Nephron (organoid): ENCODE measurements around the gene ZDHHC14.

Source experiments
- H3K27ac Mint-ChIP-seq, 3 experiments: 2 replicates each; pipeline ENCODE4 v1.8.0; 2020; ENCODE audit warnings: mixed read lengths in 3 of 3, mild to moderate bottlenecking in 2 of 3, moderate library complexity in 1 of 3
- H3K27me3 Mint-ChIP-seq: 2 replicates; pipeline ENCODE4 v1.8.0; 2021; ENCODE audit warnings: low read depth, mild to moderate bottlenecking, moderate library complexity, mixed read lengths
- H3K36me3 Mint-ChIP-seq: 2 replicates; pipeline ENCODE4 v1.8.0; 2020; ENCODE audit warnings: low read depth, mixed read lengths
- H3K4me1 Mint-ChIP-seq: 2 replicates; pipeline ENCODE4 v1.8.0; 2020; ENCODE audit warnings: mixed read lengths
- H3K4me3 Mint-ChIP-seq, 3 experiments: 2 replicates each; pipeline ENCODE4 v1.8.0; 2020; ENCODE audit warnings: mild to moderate bottlenecking in 3 of 3, mixed read lengths in 3 of 3, moderate library complexity in 2 of 3
- H3K9me3 Mint-ChIP-seq: 2 replicates; pipeline ENCODE4 v1.8.0; 2020; ENCODE audit warnings: mixed read lengths
- TF ChIP-seq, protein P1 (sequence below), 3 experiments: fragments of 200-600 bp; sonication (generic); IDR thresholded peaks; one replicate each; pipeline ENCODE4 v1.5.0; 2021; ENCODE audit warnings: antibody characterized with exemption in 3 of 3; ENCODE audit not compliant: unreplicated experiment in 3 of 3

The ZDHHC14 gene

DNA sequence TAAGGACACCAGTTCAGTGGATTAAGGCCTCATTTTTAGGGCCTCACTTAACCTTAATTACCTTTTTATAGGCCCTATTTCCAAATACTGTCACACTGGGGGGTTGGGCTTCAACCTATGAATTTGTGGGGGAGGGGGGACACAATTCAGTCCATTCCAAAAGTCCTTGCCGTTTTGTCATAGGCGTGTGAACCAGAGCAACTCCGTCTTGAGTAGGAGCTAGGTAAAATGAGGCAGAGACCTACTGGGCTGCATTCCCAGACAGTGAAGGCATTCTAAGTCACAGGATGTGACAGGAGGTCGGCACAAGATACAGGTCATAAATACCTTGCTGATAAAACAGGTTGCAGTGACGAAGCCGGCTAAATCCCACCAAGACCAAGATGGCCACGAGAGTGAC, 328.6 kb downstream of the ZDHHC14 start:
- no peaks in the 10 kb centered on the region for H3K36me3 Mint-ChIP-seq
- peaks cover 13% of the 10 kb centered on the region for H3K27me3 Mint-ChIP-seq

DNA sequence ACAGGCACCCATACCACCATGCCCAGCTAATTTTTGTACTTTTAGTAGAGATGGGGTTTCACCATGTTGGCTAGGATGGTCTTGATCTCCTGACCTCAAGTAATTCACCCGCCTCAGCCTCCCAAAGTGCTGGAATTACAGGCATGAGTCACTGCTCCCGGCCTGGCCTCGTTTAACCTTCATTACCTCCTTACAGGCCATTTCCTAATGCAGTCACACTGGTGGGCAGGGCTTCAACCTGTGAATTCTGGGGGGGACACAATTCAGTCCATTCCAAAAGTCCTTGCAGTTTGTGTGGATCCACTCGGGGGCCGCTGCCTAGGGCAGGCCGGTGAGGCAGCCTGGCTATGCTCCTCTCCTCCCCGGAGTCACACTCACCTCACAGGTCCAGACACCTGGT, 329.6 kb downstream of the ZDHHC14 start:
- Mint-ChIP-seq H3K4me3 (no peak overlapping the region), H3K4me1 (peaks cover 6% of the 10 kb centered on the region), H3K9me3 (peaks cover 2% of the 10 kb centered on the region), H3K27ac (no peak overlapping the region), H3K36me3 (no peaks in the 10 kb centered on the region), H3K27me3 (peaks cover 8% of the 10 kb centered on the region)
- TF ChIP-seq, protein P1, sequence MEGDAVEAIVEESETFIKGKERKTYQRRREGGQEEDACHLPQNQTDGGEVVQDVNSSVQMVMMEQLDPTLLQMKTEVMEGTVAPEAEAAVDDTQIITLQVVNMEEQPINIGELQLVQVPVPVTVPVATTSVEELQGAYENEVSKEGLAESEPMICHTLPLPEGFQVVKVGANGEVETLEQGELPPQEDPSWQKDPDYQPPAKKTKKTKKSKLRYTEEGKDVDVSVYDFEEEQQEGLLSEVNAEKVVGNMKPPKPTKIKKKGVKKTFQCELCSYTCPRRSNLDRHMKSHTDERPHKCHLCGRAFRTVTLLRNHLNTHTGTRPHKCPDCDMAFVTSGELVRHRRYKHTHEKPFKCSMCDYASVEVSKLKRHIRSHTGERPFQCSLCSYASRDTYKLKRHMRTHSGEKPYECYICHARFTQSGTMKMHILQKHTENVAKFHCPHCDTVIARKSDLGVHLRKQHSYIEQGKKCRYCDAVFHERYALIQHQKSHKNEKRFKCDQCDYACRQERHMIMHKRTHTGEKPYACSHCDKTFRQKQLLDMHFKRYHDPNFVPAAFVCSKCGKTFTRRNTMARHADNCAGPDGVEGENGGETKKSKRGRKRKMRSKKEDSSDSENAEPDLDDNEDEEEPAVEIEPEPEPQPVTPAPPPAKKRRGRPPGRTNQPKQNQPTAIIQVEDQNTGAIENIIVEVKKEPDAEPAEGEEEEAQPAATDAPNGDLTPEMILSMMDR (IDR thresholded peaks at IDR 0.05; ENCODE audit: unreplicated experiment in 3 of 3): no peak

More for the DNA sequence above, 328.6 kb downstream of the ZDHHC14 start:
- Mint-ChIP-seq H3K9me3 (peaks cover 2% of the 10 kb centered on the region), H3K4me1 (peaks cover 5% of the 10 kb centered on the region), H3K4me3 (no peak overlapping the region), H3K27ac (no peak overlapping the region)
- TF ChIP-seq, protein P1 (IDR thresholded peaks at IDR 0.05; ENCODE audit: unreplicated experiment in 3 of 3): no peak

DNA sequence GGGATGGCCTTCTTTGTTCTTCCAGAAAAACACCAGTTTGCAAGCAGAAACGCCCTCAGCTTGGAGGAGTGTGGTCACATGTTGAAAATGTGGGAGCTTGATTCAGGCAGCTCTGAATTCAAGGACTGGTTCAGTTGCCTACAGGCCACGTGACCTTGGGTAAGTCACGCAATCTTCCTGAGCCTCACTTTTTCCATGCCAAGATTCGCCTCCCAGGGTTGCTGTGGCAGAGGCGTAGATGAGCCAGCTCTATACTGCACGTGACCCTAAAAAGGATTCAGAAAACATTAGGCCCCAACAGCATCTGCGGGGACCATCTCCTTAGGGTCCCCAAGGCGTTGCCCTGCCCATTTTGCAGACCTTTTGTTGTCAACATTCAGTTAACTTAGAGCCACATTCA, 330.1 kb downstream of the ZDHHC14 start:
- Mint-ChIP-seq H3K27me3 (peaks cover 8% of the 10 kb centered on the region), H3K27ac (no peak overlapping the region), H3K4me1 (peaks cover 10% of the 10 kb centered on the region), H3K9me3 (peaks cover under 1% of the 10 kb centered on the region), H3K4me3 (no peak overlapping the region), H3K36me3 (no peaks in the 10 kb centered on the region)
- TF ChIP-seq, protein P1 (IDR thresholded peaks at IDR 0.05; ENCODE audit: unreplicated experiment in 3 of 3): no peak

DNA sequence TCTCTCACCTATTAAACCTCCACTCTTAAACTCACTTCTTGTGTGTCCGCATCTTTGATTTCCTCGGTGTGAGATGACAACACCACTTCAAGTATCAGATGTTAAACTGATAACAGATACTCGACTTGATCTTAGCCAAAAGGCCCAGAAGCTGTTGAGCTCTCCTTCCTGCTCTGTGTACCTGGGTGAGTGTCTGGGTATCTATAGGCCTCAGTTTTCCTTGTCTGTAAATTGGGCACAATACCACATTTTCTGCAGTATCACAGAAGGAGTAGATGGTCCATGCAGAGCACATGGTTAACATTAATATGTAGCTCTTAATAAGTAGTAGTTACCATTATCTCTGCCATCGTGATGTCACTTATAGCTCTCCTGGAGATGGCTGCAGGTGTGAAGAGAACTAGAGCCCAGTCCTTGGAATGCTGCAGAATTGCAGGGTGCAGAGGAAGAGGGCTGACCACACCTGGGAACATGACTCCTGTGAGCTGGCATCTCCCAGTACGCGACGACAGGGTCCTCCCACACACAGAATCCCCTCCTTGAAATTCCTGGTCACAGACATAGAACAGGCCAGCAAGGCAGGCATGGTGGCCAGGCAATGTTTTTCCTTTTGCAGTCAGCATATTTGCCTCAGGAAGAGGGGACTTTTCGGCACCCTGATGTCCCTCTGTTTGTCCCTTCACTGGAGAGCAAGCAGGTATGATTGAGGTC, 331.8 kb downstream of the ZDHHC14 start:
- TF ChIP-seq, protein P1 (IDR thresholded peaks at IDR 0.05; ENCODE audit: unreplicated experiment in 3 of 3): no peak
- no peaks in the 10 kb centered on the region for H3K9me3 Mint-ChIP-seq
- H3K4me1 Mint-ChIP-seq: peaks cover 25% of the 10 kb centered on the region
- no peak overlapping the region for H3K27ac Mint-ChIP-seq
- no peaks in the 10 kb centered on the region for H3K36me3 Mint-ChIP-seq
- H3K27me3 Mint-ChIP-seq: peaks cover 4% of the 10 kb centered on the region
- H3K4me3 Mint-ChIP-seq: no peak overlapping the region

DNA sequence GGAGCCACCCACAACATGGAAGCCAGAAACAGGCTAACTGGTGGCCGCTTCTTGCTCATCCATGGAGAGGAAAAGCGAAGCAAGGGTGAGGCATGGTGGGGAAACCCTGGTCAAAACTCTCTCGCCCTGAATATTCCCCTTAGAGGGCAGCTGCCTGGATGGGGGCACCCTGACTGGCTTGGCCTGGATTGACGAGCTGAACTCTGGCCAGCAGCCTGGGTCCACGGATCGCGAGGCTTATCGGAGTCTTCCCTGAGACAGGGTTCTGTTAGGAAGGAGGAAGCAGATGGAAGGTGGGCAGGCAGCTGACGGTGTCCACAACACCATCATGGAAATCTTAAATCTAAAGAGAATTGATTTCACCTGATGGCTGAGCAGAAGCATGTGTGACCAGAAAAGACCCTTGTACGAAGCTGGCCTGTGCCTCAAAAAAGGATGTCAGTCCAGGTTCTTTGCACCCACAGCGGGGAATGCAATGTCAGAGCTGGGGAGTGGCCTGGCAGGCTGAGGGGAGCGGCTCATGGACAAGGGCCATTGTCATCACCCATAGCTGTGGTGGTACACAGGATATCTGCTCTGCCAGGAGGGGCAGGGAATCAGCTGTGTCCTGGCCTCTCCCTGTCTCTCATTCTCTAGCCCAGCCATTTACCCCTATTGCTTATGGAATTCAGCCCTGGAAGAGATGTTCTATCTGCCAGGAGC, 332.6 kb downstream of the ZDHHC14 start:
- Mint-ChIP-seq H3K36me3 (no peaks in the 10 kb centered on the region), H3K9me3 (no peaks in the 10 kb centered on the region), H3K27ac (peak overlapping the region in 1 of 3 experiments; percentile 60), H3K27me3 (peaks cover 4% of the 10 kb centered on the region), H3K4me1 (peaks cover 31% of the 10 kb centered on the region), H3K4me3 (no peak overlapping the region)
- TF ChIP-seq, protein P1 (IDR thresholded peaks at IDR 0.05; ENCODE audit: unreplicated experiment in 3 of 3): no peak
